ENCODE results near the gene MRPL14. TPM values are rescaled to one million over a fixed set of nuclear protein-coding genes. Genes with fewer than 3 reads are reported as not detected.

Gene MRPL14
- total RNA-seq = 32.3 TPM

GRCh38 chr6:44127186-44128019 is at the start of gene MRPL14, which contains the start of gene TMEM63B:
Gene MRPL14, minus strand, starts transcription at chr6:44127452. Its CDS starts 10,841 bp downstream, at chr6:44116611.
Gene TMEM63B, plus strand, starts transcription at chr6:44127554. Its CDS starts 7,031 bp downstream, at chr6:44134585.
- peak; percentile 95 for DNase-seq

DNA sequence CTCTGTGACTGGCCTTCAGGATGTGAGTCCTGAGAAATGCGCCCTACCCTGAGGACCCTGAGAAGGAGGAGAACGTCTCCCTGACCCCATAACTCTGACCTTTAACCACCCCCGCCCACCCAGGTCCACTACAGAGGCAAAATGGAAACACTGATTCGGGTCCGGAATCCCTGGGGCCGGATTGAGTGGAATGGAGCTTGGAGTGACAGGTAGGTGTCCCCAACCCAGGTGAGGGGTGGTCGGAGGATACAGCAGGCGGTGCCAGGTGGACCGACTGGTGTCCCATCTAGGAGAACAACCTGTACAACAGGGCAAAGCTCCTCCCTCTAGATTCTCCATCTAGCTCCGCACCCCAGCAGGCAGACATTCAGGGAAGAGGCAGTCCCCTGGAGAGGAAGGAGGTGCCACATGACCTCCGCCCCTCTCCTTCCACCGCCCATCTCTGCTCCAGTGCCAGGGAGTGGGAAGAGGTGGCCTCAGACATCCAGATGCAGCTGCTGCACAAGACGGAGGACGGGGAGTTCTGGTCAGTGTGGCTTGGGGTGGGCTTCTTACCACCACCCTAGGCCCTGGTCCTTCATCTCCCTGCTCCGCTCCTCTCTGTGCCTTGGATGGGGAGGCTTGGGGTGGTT is 49.0 kb upstream of the MRPL14 start:
- no peak for DNase-seq

GRCh38 chr6:44172731-44173500 is 45.7 kb upstream of the MRPL14 start:
- peak; percentile 51 for DNase-seq

DNA sequence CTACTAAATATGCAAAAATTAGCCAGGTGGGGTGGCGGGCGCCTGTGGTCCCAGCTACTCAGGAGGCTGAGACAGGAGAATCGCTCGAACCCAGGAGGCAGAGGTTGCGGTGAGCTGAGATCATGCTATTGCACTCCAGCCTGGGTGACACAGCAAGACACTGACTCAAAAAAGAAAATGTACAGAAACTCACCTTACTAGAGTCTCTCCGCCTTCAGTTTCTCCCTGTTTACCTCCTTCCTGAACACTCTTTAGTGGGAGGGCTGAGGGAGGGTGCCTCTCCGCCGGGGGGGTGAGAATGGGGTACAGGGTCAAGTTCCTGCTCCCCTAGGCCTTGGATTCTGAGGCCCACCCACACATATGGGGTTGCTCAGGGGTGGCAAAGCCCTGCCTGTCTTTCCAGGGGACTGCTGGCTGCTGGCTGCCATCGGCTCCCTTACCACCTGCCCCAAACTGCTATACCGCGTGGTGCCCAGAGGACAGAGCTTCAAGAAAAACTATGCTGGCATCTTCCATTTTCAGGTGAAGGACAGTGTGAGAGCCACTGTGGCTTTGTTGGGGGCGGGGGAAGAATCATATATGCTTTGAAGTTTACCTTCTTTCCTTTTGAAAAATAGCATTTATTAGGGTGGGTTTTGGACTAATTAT is 44.8 kb upstream of the MRPL14 start:
- no peak for DNase-seq

- DNase-seq = no peak
Observed at GRCh38 chr6:44169886-44170570, 42.8 kb upstream of the MRPL14 start.

- no peak for DNase-seq
Observed at GRCh38 chr6:44169154-44169553, 41.9 kb upstream of the MRPL14 start.

DNA sequence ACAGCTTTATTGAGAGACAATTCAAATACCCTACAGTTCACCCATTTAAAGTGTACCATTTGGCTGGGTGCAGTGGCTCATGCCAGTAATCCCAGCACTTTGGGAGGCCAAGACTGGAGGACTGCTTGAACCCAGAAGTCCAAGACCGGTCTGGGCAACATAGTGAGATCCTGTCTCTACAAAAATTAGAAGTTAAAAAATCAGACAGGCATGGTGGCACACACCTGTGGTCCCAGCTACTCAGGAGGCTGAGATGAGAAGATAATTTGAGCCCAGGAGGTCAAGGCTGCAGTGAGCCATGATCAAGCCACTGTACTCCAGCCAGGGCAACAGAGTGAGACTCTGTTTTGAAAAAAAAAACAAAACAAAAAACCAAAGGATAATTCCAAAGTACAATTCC is 40.3 kb upstream of the MRPL14 start:
- no peak for DNase-seq

DNA sequence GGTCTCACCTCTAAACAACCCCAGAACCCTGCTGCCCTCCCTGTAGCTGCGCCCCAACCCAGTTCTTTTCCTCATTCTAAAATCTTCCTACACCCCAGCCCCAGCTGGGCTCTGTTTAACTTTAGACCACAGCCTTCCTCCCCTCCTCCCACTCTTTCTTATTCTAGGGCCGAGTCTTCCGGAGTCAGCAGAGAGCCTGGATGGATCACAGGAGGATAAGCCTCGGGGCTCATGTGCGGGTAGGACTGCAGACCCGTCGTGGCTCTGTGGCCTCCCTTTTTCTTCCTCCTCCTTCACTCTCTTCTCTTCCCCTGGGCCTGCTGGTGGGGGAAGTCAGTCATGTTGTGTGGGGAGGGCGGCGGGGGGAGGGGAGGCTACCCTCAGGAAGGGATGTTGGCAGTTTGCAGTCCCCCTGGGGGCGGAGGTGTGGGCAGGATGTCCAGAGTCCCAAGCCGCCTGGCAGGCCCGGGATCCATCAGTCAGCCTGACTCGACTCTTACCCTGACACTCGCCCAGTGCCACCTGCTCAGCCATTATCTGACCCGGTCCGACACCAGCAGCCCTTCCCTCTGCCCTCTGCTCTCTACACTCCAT is 39.4 kb upstream of the MRPL14 start:
- no peak for DNase-seq

- no peak for DNase-seq
Observed at GRCh38 chr6:44166116-44166515, 38.9 kb upstream of the MRPL14 start.

GRCh38 chr6:44162876-44163625 is 35.8 kb upstream of the MRPL14 start:
- DNase-seq = no peak

GRCh38 chr6:44161997-44162338 is 34.7 kb upstream of the MRPL14 start:
- no peak for DNase-seq

DNA sequence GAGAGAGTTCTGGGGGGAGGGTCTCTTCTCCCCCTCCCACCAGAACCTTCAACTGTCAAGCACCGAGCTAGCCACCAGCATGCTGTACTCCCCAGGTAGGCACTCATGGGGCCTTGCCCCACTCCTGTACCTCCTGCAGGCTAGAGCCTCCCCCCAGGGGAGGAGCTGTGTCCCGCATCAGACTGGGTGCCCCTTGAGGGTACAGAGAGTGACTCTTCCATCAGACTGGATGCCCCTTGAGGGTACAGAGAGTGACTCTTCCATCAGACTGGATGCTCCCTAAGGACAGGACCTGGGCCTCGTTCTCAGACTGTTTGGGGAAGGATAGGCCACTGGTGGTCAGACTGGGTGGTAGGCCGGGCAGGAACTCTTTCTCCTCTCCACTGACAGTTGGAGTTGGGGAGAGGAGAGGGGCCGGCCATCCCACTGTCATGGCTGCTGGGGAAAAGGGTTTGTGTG is 31.5 kb upstream of the MRPL14 start, which contains the start of gene CAPN11:
CAPN11 (plus strand) TSS at position 51 of the 459 bp plus-strand sequence; CDS start at position 80, 29 bp downstream.
- no peak for DNase-seq

DNA sequence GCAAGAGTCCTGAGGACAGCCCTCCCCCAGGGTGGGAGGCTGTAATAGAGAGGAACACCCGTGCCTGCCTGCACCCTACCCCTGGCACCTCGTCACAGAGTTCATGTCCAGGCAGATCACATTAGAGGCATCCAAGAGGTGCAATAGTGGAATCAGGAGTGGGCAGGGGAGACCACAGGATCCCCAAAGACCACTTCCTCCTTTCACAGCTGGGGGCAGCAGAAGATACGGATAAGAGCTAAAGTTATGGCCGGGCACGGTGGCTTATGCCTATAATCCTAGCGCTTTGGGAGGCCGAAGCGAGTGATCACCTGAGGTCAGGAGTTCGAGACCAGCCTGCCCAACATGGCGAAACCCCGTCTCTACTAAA is 29.9 kb upstream of the MRPL14 start:
- no peak for DNase-seq

GRCh38 chr6:44156494-44157151 is 29.4 kb upstream of the MRPL14 start:
- DNase-seq = no peak

DNA sequence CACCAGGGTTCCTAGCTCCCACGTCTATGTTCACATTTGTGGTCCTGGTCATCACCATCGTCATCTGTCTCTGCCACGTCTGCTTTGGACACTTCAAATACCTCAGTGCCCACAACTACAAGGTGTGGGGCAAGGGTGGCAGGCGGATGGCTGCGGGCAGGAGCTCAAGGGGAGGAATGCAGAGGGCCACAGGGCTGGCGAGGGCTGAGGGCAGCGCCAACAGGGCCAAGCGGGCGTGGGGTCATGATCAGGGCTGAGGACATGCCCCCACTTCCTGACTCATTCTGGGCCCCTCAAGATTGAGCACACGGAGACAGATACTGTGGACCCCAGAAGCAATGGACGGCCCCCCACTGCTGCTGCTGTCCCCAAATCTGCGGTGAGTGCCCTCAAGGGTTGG is 26.8 kb upstream of the MRPL14 start:
- no peak for DNase-seq

DNA sequence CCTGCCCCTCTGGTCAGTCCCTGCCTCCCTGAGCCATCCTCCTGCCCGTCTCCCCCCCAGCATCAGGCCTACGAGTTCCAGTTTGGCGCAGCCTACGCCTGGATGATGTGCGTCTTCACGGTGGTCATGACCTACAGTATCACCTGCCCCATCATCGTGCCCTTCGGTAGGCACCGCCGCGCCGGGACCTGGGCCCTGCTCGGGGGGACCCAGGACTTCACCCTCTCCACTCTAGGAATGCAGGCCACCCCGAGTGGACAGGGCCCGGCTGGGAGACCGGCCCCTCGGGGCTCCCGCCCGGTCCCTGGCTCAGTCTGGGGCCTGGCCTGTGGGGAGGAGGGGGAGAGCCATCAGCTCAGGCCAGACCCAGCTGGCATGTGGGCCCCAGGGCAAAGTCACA is 25.3 kb upstream of the MRPL14 start:
- DNase-seq = no peak

DNA sequence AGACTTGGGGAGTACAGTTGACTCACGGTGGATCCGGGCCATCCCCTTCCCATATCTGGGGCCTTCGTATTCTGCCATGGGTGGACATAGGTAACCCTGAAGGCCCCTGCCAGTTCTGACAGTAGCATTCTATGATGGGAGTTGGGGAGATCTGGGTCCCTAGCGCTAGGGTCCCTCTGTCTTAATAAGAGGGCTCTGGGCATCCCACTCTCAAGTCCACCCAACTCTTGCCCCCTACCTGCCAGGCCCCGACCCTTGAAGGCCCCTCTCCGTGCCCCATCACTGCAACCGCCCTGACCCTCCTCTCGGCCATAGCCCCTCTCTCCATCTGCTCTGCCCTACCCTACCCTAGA is 24.8 kb upstream of the MRPL14 start:
- DNase-seq = no peak

DNA sequence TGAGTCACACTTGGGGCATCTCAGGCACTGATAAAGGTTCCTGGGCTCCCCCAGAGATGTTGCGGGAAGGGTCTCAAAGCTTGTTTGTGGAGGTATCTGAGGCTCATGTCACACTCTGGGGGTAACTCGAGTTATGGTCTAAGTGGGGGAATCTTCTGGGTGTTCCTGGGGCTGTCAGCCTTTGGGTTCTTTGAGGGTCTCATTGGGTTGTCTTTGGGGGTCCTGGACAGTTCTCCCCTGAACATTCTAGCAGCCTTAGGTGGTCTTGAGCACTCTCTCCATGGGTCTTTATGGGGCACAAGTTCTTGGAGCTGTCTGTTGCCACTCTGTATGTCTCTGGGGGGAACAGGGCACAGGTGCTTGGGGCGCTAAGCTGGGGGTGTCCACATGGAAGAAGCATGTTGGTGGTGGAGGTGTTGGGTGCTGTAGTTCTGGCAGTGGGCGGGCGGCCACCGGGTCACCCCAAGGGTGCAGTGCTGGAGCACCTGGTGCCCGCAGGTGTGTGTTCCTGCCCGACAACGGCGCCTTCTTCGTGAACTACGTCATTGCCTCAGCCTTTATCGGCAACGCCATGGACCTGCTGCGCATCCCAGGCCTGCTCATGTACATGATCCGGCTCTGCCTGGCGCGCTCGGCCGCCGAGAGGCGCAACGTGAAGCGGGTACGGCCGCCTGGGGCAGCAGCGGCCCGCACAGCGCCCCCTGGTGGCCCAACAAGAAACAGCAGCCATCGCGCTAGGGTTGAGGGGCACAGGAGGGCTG is 24.3 kb upstream of the MRPL14 start:
- peak; percentile 63 for DNase-seq

DNA sequence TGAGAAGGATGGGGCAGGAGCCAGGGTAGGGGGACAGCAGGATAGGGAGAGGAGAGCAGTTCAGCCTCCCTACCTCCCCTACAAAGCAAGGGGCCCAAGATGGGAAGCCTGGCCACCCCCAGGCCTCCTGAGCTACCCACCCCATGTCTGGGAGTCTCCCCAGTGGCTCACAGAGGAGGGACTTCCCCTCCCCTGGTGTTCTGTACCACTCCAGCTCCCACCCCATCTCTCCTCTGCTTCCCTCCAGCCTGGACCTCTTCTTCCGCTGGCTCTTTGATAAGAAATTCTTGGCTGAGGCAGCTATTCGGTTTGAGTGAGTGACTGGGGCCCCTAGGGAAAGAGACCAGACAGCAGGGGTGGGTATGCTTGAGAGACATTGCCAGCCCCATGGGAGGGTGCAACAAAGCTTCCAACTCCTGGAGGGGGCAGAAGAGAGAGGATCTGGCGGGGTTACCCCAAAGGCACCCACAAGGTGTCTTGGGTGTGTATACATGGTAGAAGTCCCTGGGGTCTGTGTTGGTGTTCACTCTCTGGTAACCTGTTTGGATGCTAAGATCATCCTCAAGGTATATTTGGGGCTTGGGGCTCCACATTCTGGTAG is 23.2 kb upstream of the MRPL14 start:
- DNase-seq = no peak
